DOHH2 (cell line): ENCODE measurements around the gene CHMP1B.

Experiments
- EZH2phosphoT487 ChIP-seq: fragments of 200-600 bp; sonication (generic); IDR thresholded peaks from 2 replicates; pipeline ENCODE4 v1.6.1; 2017; ENCODE audit warnings: borderline replicate concordance, mild to moderate bottlenecking, antibody characterized with exemption, low read length, moderate library complexity, mixed read lengths
- TF ChIP-seq, protein P1 (sequence below): fragments of 200-600 bp; sonication (generic); IDR thresholded peaks from one replicate; pipeline ENCODE4 v1.5.1; 2014; ENCODE audit warnings: antibody characterized with exemption, mild to moderate bottlenecking, low read depth, low read length; ENCODE audit not compliant: poor library complexity, severe bottlenecking

GRCh38 chr18:11817229-11817628, 34.0 kb upstream of the CHMP1B start:
- TF ChIP-seq, protein P1, sequence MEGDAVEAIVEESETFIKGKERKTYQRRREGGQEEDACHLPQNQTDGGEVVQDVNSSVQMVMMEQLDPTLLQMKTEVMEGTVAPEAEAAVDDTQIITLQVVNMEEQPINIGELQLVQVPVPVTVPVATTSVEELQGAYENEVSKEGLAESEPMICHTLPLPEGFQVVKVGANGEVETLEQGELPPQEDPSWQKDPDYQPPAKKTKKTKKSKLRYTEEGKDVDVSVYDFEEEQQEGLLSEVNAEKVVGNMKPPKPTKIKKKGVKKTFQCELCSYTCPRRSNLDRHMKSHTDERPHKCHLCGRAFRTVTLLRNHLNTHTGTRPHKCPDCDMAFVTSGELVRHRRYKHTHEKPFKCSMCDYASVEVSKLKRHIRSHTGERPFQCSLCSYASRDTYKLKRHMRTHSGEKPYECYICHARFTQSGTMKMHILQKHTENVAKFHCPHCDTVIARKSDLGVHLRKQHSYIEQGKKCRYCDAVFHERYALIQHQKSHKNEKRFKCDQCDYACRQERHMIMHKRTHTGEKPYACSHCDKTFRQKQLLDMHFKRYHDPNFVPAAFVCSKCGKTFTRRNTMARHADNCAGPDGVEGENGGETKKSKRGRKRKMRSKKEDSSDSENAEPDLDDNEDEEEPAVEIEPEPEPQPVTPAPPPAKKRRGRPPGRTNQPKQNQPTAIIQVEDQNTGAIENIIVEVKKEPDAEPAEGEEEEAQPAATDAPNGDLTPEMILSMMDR: no peak
- TF ChIP-seq EZH2phosphoT487: no peak
